ENCODE data around the gene CYP51A1. TPM values are rescaled to one million over a fixed set of nuclear protein-coding genes. Genes with fewer than 3 reads are reported as not detected.
A peak's percentile ranks its signal among the peaks of the same experiment; 100 is the strongest.

The CYP51A1 gene
- total and polyA plus RNA-seq, 2 of the 13 experiments (the other 11 are each of a cell fraction or from before 2014, with no cell fraction given): 15.4 to 260 TPM

- peak; percentile 84 for TF ChIP-seq ZNF280D (CRISPR knock-in tag; IDR thresholded peaks at IDR 0.05)
- TF ChIP-seq MAX (IDR thresholded peaks at IDR 0.05): peak; percentile 86
- no peak for TF ChIP-seq REXO4 (CRISPR knock-in tag; IDR thresholded peaks at IDR 0.05; ENCODE audit: borderline replicate concordance)
- no peak for TF ChIP-seq ZNF33A (CRISPR knock-in tag; IDR thresholded peaks at IDR 0.05; ENCODE audit: borderline replicate concordance)
- no peak; the same call in 1 of the 2 replicates for TF ChIP-seq ZNF256 (CRISPR knock-in tag; conservative IDR thresholded peaks at IDR 0.05)
- peak; percentile 53 for TF ChIP-seq MNT (IDR thresholded peaks at IDR 0.05)
- no peak for TF ChIP-seq PRDM4 (CRISPR knock-in tag; IDR thresholded peaks at IDR 0.05; ENCODE audit: borderline replicate concordance)
- TF ChIP-seq NBN (conservative IDR thresholded peaks at IDR 0.05): no peak
- TF ChIP-seq NR0B2 (CRISPR knock-in tag; IDR thresholded peaks at IDR 0.05): no peak; the same call in 1 of the 2 replicates
- TF ChIP-seq ZNF703 (CRISPR knock-in tag; IDR thresholded peaks at IDR 0.05; ENCODE audit: borderline replicate concordance): peak; percentile 92
- 0 out of 2 replicates have a peak, but pooled peaks have one; percentile 5 for TF ChIP-seq ZNF629 (CRISPR knock-in tag; conservative IDR thresholded peaks at IDR 0.05)
- peak; percentile 86; the same call in 1 of the 2 replicates for TF ChIP-seq DR1 (CRISPR knock-in tag; IDR thresholded peaks at IDR 0.05)
- TF ChIP-seq ZFP37 (CRISPR knock-in tag; IDR thresholded peaks at IDR 0.05; ENCODE audit: borderline replicate concordance): peak; percentile 75; the same call in 1 of the 2 replicates
- peak; percentile 31; the same call in 1 of the 2 replicates for TF ChIP-seq ZNF746 (CRISPR knock-in tag; IDR thresholded peaks at IDR 0.05)
- TF ChIP-seq ZBTB25 (CRISPR knock-in tag; IDR thresholded peaks at IDR 0.05): no peak; the same call in 1 of the 2 replicates
- TF ChIP-seq ZNF326 (CRISPR knock-in tag; IDR thresholded peaks at IDR 0.05; ENCODE audit: borderline replicate concordance): no peak
- TF ChIP-seq ZNF788 (CRISPR knock-in tag; IDR thresholded peaks at IDR 0.05; ENCODE audit: borderline replicate concordance): peak; percentile 95
- peak; percentile 85 for TF ChIP-seq CBFB (CRISPR knock-in tag; IDR thresholded peaks at IDR 0.05)
Observed at GRCh38 chr7:92134271-92135051, at the start of gene CYP51A1 (continued).

Measured in HepG2 (cell line).